ENCODE results near the gene SND1. TPM values are rescaled to one million over a fixed set of nuclear protein-coding genes. Genes with fewer than 3 reads are reported as not detected.

SND1 gene
- total RNA-seq, 6 experiments from 2014 or later, result 217 to 259 (median 247) TPM

- Mint-ChIP-seq H3K36me3 (ENCODE audit: low read depth) (peaks cover 43% of the 10 kb centered on the region), H3K4me1 (ENCODE audit: low read depth) (peaks cover 25% of the 10 kb centered on the region), H3K27ac (no peak overlapping the region), H3K9me3 (peaks cover 24% of the 10 kb centered on the region), H3K4me3 (no peak overlapping the region), H3K27me3 (ENCODE audit: insufficient read depth) (peaks cover 10% of the 10 kb centered on the region)
- TF ChIP-seq CTCF (IDR thresholded peaks at IDR 0.05), result no peak
- DNase-seq, result no peak
Observed at GRCh38 chr7:127978421-127978820, 326.4 kb downstream of the SND1 start.

- Mint-ChIP-seq H3K4me1 (ENCODE audit: low read depth) (peaks cover 32% of the 10 kb centered on the region), H3K4me3 (no peak overlapping the region; the same call in 1 of the 2 replicates), H3K9me3 (peaks cover 24% of the 10 kb centered on the region)
Observed at GRCh38 chr7:127979113-127979727, 327.2 kb downstream of the SND1 start.

GRCh38 chr7:127979728-127980126 is 327.7 kb downstream of the SND1 start:
- Mint-ChIP-seq H3K27me3 (ENCODE audit: insufficient read depth) (peaks cover 5% of the 10 kb centered on the region), H3K36me3 (ENCODE audit: low read depth) (peaks cover 41% of the 10 kb centered on the region), H3K27ac (no peak overlapping the region), H3K9me3 (peaks cover 24% of the 10 kb centered on the region), H3K4me1 (ENCODE audit: low read depth) (peaks cover 37% of the 10 kb centered on the region), H3K4me3 (no peak overlapping the region)
- TF ChIP-seq CTCF (IDR thresholded peaks at IDR 0.05), result no peak
- DNase-seq, result no peak

More at GRCh38 chr7:127979113-127979727, 327.2 kb downstream of the SND1 start:
- Mint-ChIP-seq H3K36me3 (ENCODE audit: low read depth) (peaks cover 43% of the 10 kb centered on the region), H3K27me3 (ENCODE audit: insufficient read depth) (peaks cover 7% of the 10 kb centered on the region), H3K27ac (no peak overlapping the region)
- no peak for TF ChIP-seq CTCF (IDR thresholded peaks at IDR 0.05)
- no peak for DNase-seq

GRCh38 chr7:127980901-127981300 is 328.9 kb downstream of the SND1 start:
- peaks cover 5% of the 10 kb centered on the region for H3K27me3 Mint-ChIP-seq (ENCODE audit: insufficient read depth)
- no peak for DNase-seq
- H3K4me1 Mint-ChIP-seq (ENCODE audit: low read depth), result peaks cover 37% of the 10 kb centered on the region
- peaks cover 24% of the 10 kb centered on the region for H3K9me3 Mint-ChIP-seq
- H3K4me3 Mint-ChIP-seq, result no peak overlapping the region
- TF ChIP-seq CTCF (IDR thresholded peaks at IDR 0.05), result no peak
- H3K36me3 Mint-ChIP-seq (ENCODE audit: low read depth), result peaks cover 35% of the 10 kb centered on the region
- H3K27ac Mint-ChIP-seq, result no peak overlapping the region

GRCh38 chr7:127981965-127982364 is 330.0 kb downstream of the SND1 start:
- H3K9me3 Mint-ChIP-seq, result peaks cover 24% of the 10 kb centered on the region
- TF ChIP-seq CTCF (IDR thresholded peaks at IDR 0.05), result no peak
- peaks cover 37% of the 10 kb centered on the region for H3K4me1 Mint-ChIP-seq (ENCODE audit: low read depth)
- H3K36me3 Mint-ChIP-seq (ENCODE audit: low read depth), result peaks cover 27% of the 10 kb centered on the region
- H3K4me3 Mint-ChIP-seq, result no peak overlapping the region
- no peak for DNase-seq
- H3K27me3 Mint-ChIP-seq (ENCODE audit: insufficient read depth), result peaks cover 5% of the 10 kb centered on the region
- H3K27ac Mint-ChIP-seq, result no peak overlapping the region
